Endothelial cell of umbilical vein (primary cell): ENCODE results near the gene RTN3. TPM values are rescaled to one million over a fixed set of nuclear protein-coding genes. Genes with fewer than 3 reads are reported as not detected.

Experiments
- BruUV-seq: library from RNA; stranded (reverse); fragments of 400-500 nt; replicated peaks from 2 replicates; lab custom pipeline; 2021; lab: Mats Ljungman, UMichigan
- CTCF ChIA-PET: fragments of 300-600, 350-600 bp; sonication (Branson Sonifier 250); formaldehyde crosslinking; loops from one replicate; lab custom pipeline; 2021; ENCODE audit warnings: antibody characterized with exemption, inconsistent platforms; lab: Charles Lee
- POLR2A ChIA-PET: fragments of 300-600, 350-600 bp; sonication (Branson Sonifier 250); formaldehyde crosslinking; loops from one replicate; lab custom pipeline; 2021; ENCODE audit warnings: antibody characterized with exemption, inconsistent platforms; lab: Charles Lee
- DNase-seq: peaks from one replicate; pipeline ENCODE4 v3.0.0-alpha.2; 2011; ENCODE audit warnings: low read depth, low spot score
- FAIRE-seq: peaks from 2 replicates; lab custom pipeline; 2011; peaks lifted over from hg19 to GRCh38; lab: Jason Lieb, UNC
- H2AFZ ChIP-seq: 2 replicates; pipeline ENCODE4 v1.6.0; 2012; ENCODE audit warnings: low read depth, low read length, control low read depth, inconsistent platforms
- H3K27ac ChIP-seq: 2 replicates; pipeline ENCODE4 v1.5.1; 2011; ENCODE audit warnings: low read depth, mild to moderate bottlenecking, control low read depth, low read length, moderate library complexity; ENCODE audit not compliant: insufficient read depth
- H3K27me3 ChIP-seq, 2 experiments: 2 replicates each; pipeline versions ENCODE4 v1.6.0 to v1.6.1; 2011; ENCODE audit warnings: low read length in 2 of 2, mixed read lengths in 1 of 2; ENCODE audit not compliant: control insufficient read depth in 2 of 2, insufficient read depth in 2 of 2
- H3K36me3 ChIP-seq, 2 experiments: 2 replicates in 1 of 2; 3 replicates in 1 of 2; pipeline ENCODE4 v1.5.1; 2011; ENCODE audit warnings: low read length in 2 of 2, mild to moderate bottlenecking in 1 of 2, moderate library complexity in 1 of 2; ENCODE audit not compliant: control insufficient read depth in 2 of 2, insufficient read depth in 2 of 2; ENCODE audit errors: extremely low read depth in 1 of 2
- H3K4me1 ChIP-seq: 3 replicates; pipeline ENCODE4 v1.5.1; 2011; ENCODE audit warnings: mild to moderate bottlenecking, low read length; ENCODE audit not compliant: control insufficient read depth, insufficient read depth; ENCODE audit errors: extremely low read depth
- H3K4me2 ChIP-seq: 2 replicates; pipeline ENCODE4 v1.6.1; 2011; ENCODE audit warnings: low read length, control low read depth, mixed read lengths; ENCODE audit not compliant: insufficient read depth
- H3K4me3 ChIP-seq, 3 experiments: fragments of 200-600 bp in 1 of 3; sonication (generic), shearing (Covaris generic) in 1 of 3; replicated peaks in 1 of 3; 2 replicates each; pipeline ENCODE4 v1.5.1; 2011 to 2016; ENCODE audit warnings: control low read depth in 3 of 3, low read length in 3 of 3, mild to moderate bottlenecking in 2 of 3, inconsistent platforms in 1 of 3, low read depth in 1 of 3, moderate library complexity in 1 of 3; ENCODE audit not compliant: insufficient read depth in 1 of 3
- H3K79me2 ChIP-seq: 2 replicates; pipeline ENCODE4 v1.6.0; 2012; ENCODE audit warnings: low read length, inconsistent platforms; ENCODE audit not compliant: control insufficient read depth, insufficient read depth
- H3K9ac ChIP-seq: replicated peaks from 2 replicates; pipeline ENCODE3; 2011; ENCODE audit warnings: low read length, control low read depth; ENCODE audit not compliant: insufficient read depth; ENCODE audit errors: extremely low read depth
- H3K9me1 ChIP-seq: replicated peaks from 3 replicates; pipeline ENCODE4 v1.6.0; 2011; ENCODE audit warnings: mild to moderate bottlenecking, low read length; ENCODE audit not compliant: control insufficient read depth, insufficient read depth; ENCODE audit errors: extremely low read depth
- H3K9me3 ChIP-seq: replicated peaks from 2 replicates; pipeline ENCODE4 v1.5.1; 2012; ENCODE audit warnings: low read length, inconsistent platforms; ENCODE audit not compliant: control insufficient read depth, insufficient read depth
- H4K20me1 ChIP-seq: replicated peaks from 2 replicates; pipeline ENCODE3; 2011; ENCODE audit warnings: mild to moderate bottlenecking, low read length; ENCODE audit not compliant: control insufficient read depth, insufficient read depth; ENCODE audit errors: extremely low read depth
- EZH2 ChIP-seq: IDR thresholded peaks from 2 replicates; pipeline ENCODE4 v1.6.1; 2012; ENCODE audit warnings: borderline replicate concordance, low read depth, mild to moderate bottlenecking, moderate library complexity, low read length, inconsistent platforms; ENCODE audit not compliant: severe bottlenecking
- FOS ChIP-seq: IDR thresholded peaks from 2 replicates; pipeline ENCODE4 v1.6.1; 2011; ENCODE audit warnings: mild to moderate bottlenecking, low read length, moderate library complexity, borderline replicate concordance; ENCODE audit not compliant: insufficient read depth
- GATA2 ChIP-seq: IDR thresholded peaks from 2 replicates; pipeline ENCODE4 v1.7.0; 2011; ENCODE audit warnings: low read depth, mild to moderate bottlenecking, moderate library complexity, mixed read lengths, low read length; ENCODE audit not compliant: insufficient read length, insufficient read depth
- JUN ChIP-seq: IDR thresholded peaks from 2 replicates; pipeline ENCODE4 v1.6.1; 2011; ENCODE audit warnings: borderline replicate concordance, low read depth; ENCODE audit not compliant: insufficient read length, insufficient read depth
- MAX ChIP-seq: IDR thresholded peaks from 2 replicates; pipeline ENCODE4 v1.6.1; 2011; ENCODE audit not compliant: insufficient read depth, insufficient read length
- MYC ChIP-seq: IDR thresholded peaks from one replicate; pipeline ENCODE4 v1.6.1; 2011; ENCODE audit warnings: mild to moderate bottlenecking, low read depth, low read length
- POLR2A ChIP-seq: IDR thresholded peaks from 2 replicates; pipeline ENCODE4 v1.6.1; 2012; ENCODE audit warnings: low read depth, mild to moderate bottlenecking, control low read depth, low read length
- POLR2AphosphoS5 ChIP-seq: IDR thresholded peaks from 2 replicates; pipeline ENCODE4 v1.6.1; 2012; ENCODE audit warnings: low read depth, mild to moderate bottlenecking, control low read depth, low read length, moderate library complexity; ENCODE audit not compliant: insufficient read depth
- dilution Hi-C: fragments of 300-500 bp; cut with MboI; formaldehyde crosslinking; loops from one replicate; pipeline ENCODE4 v1.15.0; 2019; ENCODE audit warnings: low sequenced_read_pairs; ENCODE audit not compliant: extremely low pct_ligation_motif_present
- intact Hi-C: fragments of 100-400 bp; cut with micrococcal nuclease; formaldehyde crosslinking; loops from one replicate; pipeline ENCODE4 v1.10.0; 2022
- polyA plus RNA-seq, 4 experiments: library from polyadenylated mRNA; depleted of rRNA in 3 of 4; stranded (reverse) in 3 of 4; unstranded in 1 of 4; fragments of >200 nt; gene quantifications; 2 replicates each; pipeline versions ENCODE4 v1.2.1 to v1.2.3, GENCODE V29; 2011 to 2012; ENCODE audit warnings: missing spikeins in 1 of 4
- total RNA-seq: library from RNA; stranded (reverse); gene quantifications from 2 replicates; pipeline ENCODE4 v1.2.3, GENCODE V29; 2021
- TF ChIP-seq, protein P1 (sequence below), 2 donors: IDR thresholded peaks; 1 replicate in 1 of 2; 2 replicates in 1 of 2; pipeline ENCODE4 v1.5.1; 2011; ENCODE audit warnings: low read length in 2 of 2, mild to moderate bottlenecking in 2 of 2, moderate library complexity in 2 of 2, control low read depth in 1 of 2, inconsistent platforms in 1 of 2, low read depth in 1 of 2; ENCODE audit not compliant: insufficient read depth in 1 of 2; ENCODE audit errors: extremely low read depth in 1 of 2

The RTN3 gene
- total and polyA plus RNA-seq, 2 donors (not counting 3 experiments of a cell fraction or from before 2014, with no cell fraction given), result 90.6 to 112 TPM

DNA sequence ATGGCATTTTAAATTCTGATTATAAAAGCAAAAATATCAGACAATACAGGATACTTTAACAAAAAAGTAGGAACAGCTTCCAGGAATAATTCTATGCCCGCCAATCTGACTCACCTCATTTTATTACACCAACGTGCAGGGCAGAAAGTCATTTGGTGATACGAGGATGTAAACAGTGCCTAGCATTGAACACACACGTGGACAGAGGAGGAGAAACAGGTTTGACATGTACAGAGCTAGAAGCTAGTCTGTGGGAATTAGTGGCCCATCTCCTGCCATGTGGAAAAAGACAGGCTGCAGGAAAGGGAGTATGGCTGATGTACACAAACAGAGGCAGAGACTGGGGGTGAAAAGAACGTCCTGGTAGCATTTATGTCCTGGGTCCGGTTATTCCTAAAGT is 123.0 kb downstream of the RTN3 start:
- no peak overlapping the region for H3K27ac ChIP-seq
- no TSS peak for BruUV-seq
- H3K4me1 ChIP-seq, result peaks cover 4% of the 10 kb centered on the region
- ChIA-PET POLR2A (no interaction called here), CTCF (interaction anchor here (1.6 kb wide), 1 partner anchor 25 kb away, joined by 3 read pairs; no protein-coding TSS in a partner anchor)
- TF ChIP-seq MAX (no peak), POLR2AphosphoS5 (no peak)
- TF ChIP-seq, protein P1, sequence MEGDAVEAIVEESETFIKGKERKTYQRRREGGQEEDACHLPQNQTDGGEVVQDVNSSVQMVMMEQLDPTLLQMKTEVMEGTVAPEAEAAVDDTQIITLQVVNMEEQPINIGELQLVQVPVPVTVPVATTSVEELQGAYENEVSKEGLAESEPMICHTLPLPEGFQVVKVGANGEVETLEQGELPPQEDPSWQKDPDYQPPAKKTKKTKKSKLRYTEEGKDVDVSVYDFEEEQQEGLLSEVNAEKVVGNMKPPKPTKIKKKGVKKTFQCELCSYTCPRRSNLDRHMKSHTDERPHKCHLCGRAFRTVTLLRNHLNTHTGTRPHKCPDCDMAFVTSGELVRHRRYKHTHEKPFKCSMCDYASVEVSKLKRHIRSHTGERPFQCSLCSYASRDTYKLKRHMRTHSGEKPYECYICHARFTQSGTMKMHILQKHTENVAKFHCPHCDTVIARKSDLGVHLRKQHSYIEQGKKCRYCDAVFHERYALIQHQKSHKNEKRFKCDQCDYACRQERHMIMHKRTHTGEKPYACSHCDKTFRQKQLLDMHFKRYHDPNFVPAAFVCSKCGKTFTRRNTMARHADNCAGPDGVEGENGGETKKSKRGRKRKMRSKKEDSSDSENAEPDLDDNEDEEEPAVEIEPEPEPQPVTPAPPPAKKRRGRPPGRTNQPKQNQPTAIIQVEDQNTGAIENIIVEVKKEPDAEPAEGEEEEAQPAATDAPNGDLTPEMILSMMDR (IDR thresholded peaks at IDR 0.05; ENCODE audit: extremely low read depth in 1 of 2, insufficient read depth in 1 of 2, low read depth in 1 of 2, low read length in 2 of 2), result no peak
- H3K4me2 ChIP-seq, result no peak overlapping the region
- H3K4me3 ChIP-seq, result no peak overlapping the region
- dilution Hi-C loops (no loop called here), intact Hi-C loops (no loop called here)
- no peaks in the 10 kb centered on the region for H3K9me1 ChIP-seq
- H3K9me3 ChIP-seq, result no peaks in the 10 kb centered on the region
- H3K9ac ChIP-seq, result no peak overlapping the region
- no peaks in the 10 kb centered on the region for H3K27me3 ChIP-seq
- FAIRE-seq (no peak), DNase-seq (no peak)
- H3K36me3 ChIP-seq, result no peaks in the 10 kb centered on the region
- H4K20me1 ChIP-seq, result no peaks in the 10 kb centered on the region
- no peak overlapping the region for H2AFZ ChIP-seq
- H3K79me2 ChIP-seq, result no peaks in the 10 kb centered on the region

DNA sequence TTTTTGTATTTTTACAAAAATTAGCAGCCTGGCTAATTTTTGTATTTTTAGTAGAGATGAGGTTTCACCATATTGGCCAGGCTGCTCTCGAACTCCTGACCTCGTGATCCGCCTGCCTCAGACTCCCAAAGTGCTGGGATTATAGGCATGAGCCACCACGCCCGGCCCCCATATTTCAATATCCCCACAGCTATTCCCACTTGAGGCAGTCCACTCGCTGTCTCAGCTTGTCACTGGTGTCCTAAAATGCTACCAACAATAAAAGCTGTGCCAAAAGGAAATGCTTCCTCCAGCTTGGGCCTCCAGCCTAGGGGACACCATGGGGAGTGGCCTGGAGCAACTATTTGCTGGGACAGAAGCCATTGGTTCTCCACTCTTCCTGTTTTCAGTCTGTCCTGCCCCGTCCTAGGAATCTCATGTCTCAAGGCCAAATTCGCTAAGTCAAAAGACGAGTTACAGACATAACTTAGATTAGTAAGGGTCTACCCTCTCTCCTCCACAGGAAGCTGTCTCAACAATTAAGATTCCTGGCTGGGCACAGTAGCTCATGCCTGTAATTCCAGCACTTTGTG is 124.6 kb downstream of the RTN3 start:
- Histone ChIP-seq H3K9me1 (no peaks in the 10 kb centered on the region), H3K9ac (no peak overlapping the region), H3K9me3 (no peaks in the 10 kb centered on the region), H3K79me2 (no peaks in the 10 kb centered on the region), H4K20me1 (no peaks in the 10 kb centered on the region), H3K4me1 (peaks cover 4% of the 10 kb centered on the region), H3K27ac (no peak overlapping the region), H2AFZ (peak overlapping the region; percentile 79), H3K27me3 (no peaks in the 10 kb centered on the region), H3K4me3 (no peak overlapping the region), H3K4me2 (no peak overlapping the region), H3K36me3 (no peaks in the 10 kb centered on the region)
- dilution Hi-C loops, result no loop called here
- BruUV-seq, result no TSS peak
- CTCF ChIA-PET, result no interaction called here
- FAIRE-seq, result peak; percentile 67
- intact Hi-C loops, result no loop called here
- POLR2A ChIA-PET, result no interaction called here
- TF ChIP-seq GATA2 (no peak), MYC (no peak), EZH2 (no peak), FOS (no peak), POLR2A (no peak), POLR2AphosphoS5 (no peak), MAX (no peak), JUN (no peak)
- TF ChIP-seq, protein P1 (IDR thresholded peaks at IDR 0.05; ENCODE audit: extremely low read depth in 1 of 2, insufficient read depth in 1 of 2, low read depth in 1 of 2, low read length in 2 of 2), result no peak
- DNase-seq, result peak; percentile 33
